GM19438 (cell line): ENCODE results near the gene MMRN1.

Experiments
- ATAC-seq: cut with Tn5 transposase; IDR thresholded peaks from one replicate; pipeline ENCODE4 v1.9.1; 2021; ENCODE audit warnings: low read depth; ENCODE audit not compliant: unreplicated experiment

The MMRN1 gene

GRCh38 chr4:89909889-89910288 is 15.2 kb downstream of the MMRN1 start:
- no peak for ATAC-seq

- ATAC-seq, result no peak
Observed at GRCh38 chr4:89913623-89914022, 19.0 kb downstream of the MMRN1 start.

- no peak for ATAC-seq
Observed at GRCh38 chr4:89914609-89915550, 20.2 kb downstream of the MMRN1 start.

GRCh38 chr4:89915937-89916336 is 21.3 kb downstream of the MMRN1 start:
- no peak for ATAC-seq

- no peak for ATAC-seq
Observed at GRCh38 chr4:89922848-89923416, 28.3 kb downstream of the MMRN1 start.

GRCh38 chr4:89928838-89929237 is 34.2 kb downstream of the MMRN1 start:
- ATAC-seq, result no peak

- ATAC-seq, result peak; percentile 88
Observed at GRCh38 chr4:89929425-89930159, 34.9 kb downstream of the MMRN1 start.

GRCh38 chr4:89939546-89939945 is 44.9 kb downstream of the MMRN1 start:
- no peak for ATAC-seq

- ATAC-seq, result no peak
Observed at GRCh38 chr4:89939994-89940393, 45.3 kb downstream of the MMRN1 start.

GRCh38 chr4:89942811-89943210 is 48.2 kb downstream of the MMRN1 start:
- ATAC-seq, result no peak

GRCh38 chr4:89949782-89950387 is 55.2 kb downstream of the MMRN1 start:
- ATAC-seq, result no peak

GRCh38 chr4:89952458-89952857 is 57.8 kb downstream of the MMRN1 start:
- no peak for ATAC-seq

- ATAC-seq, result no peak
Observed at GRCh38 chr4:89954906-89955695, 60.4 kb downstream of the MMRN1 start.

GRCh38 chr4:89957046-89957926 is 62.6 kb downstream of the MMRN1 start:
- ATAC-seq, result no peak

GRCh38 chr4:89981789-89982334 is 87.2 kb downstream of the MMRN1 start:
- no peak for ATAC-seq

- ATAC-seq, result no peak
Observed at GRCh38 chr4:89988268-89988667, 93.6 kb downstream of the MMRN1 start.

- ATAC-seq, result no peak
Observed at GRCh38 chr4:89992744-89993143, 98.1 kb downstream of the MMRN1 start.

- no peak for ATAC-seq
Observed at GRCh38 chr4:89994176-89994873, 99.7 kb downstream of the MMRN1 start.
